Measurements from ENCODE around the gene ME1.

GRCh38 chr6:83470587-83470986 lies 39.7 kb upstream of the ME1 start:
- TF ChIP-seq CTCF (IDR thresholded peaks at IDR 0.05) (no peak), POLR2A (IDR thresholded peaks at IDR 0.05) (no peak), POLR2AphosphoS5 (IDR thresholded peaks at IDR 0.05) (no peak)

All from breast epithelium (tissue), 3 donors.